Activated T-cell treated with anti-CD3 and anti-CD28 coated beads, Interleukin-2, amount 50 U/mL, for 24 hours (primary cell): ENCODE results near the gene RBM15.

Experiments used
- DNase-seq: peaks from one replicate; pipeline ENCODE4 v3.0.0-alpha.2; 2020
- H3K27ac Mint-ChIP-seq: 2 replicates; pipeline ENCODE4 v1.8.0; 2020; ENCODE audit warnings: mild to moderate bottlenecking, mixed read lengths
- H3K27me3 Mint-ChIP-seq: 2 replicates; pipeline ENCODE4 v1.8.0; 2020; ENCODE audit warnings: mixed read lengths
- H3K36me3 Mint-ChIP-seq: 2 replicates; pipeline ENCODE4 v1.8.0; 2020; ENCODE audit warnings: low read depth, mixed read lengths
- H3K4me1 Mint-ChIP-seq: 2 replicates; pipeline ENCODE4 v1.8.0; 2020; ENCODE audit warnings: low read depth, mixed read lengths
- H3K4me3 Mint-ChIP-seq: 2 replicates; pipeline ENCODE4 v1.8.0; 2020; ENCODE audit warnings: mild to moderate bottlenecking, moderate library complexity, mixed read lengths
- H3K9me3 Mint-ChIP-seq: 2 replicates; pipeline ENCODE4 v1.8.0; 2020; ENCODE audit warnings: mixed read lengths

Gene RBM15

GRCh38 chr1:110393691-110394492 is 54.7 kb downstream of the RBM15 start:
- DNase-seq = no peak
- Mint-ChIP-seq H3K27me3 (no peaks in the 10 kb centered on the region), H3K36me3 (peaks cover 38% of the 10 kb centered on the region), H3K9me3 (no peaks in the 10 kb centered on the region), H3K4me1 (peaks cover 5% of the 10 kb centered on the region), H3K4me3 (no peak overlapping the region), H3K27ac (no peak overlapping the region)

GRCh38 chr1:110394493-110394820 is 55.3 kb downstream of the RBM15 start:
- H3K9me3 Mint-ChIP-seq = no peaks in the 10 kb centered on the region
- H3K36me3 Mint-ChIP-seq = peaks cover 44% of the 10 kb centered on the region
- no peak for DNase-seq
- peaks cover 5% of the 10 kb centered on the region for H3K4me1 Mint-ChIP-seq
- no peak overlapping the region for H3K27ac Mint-ChIP-seq
- H3K27me3 Mint-ChIP-seq = no peaks in the 10 kb centered on the region
- no peak overlapping the region for H3K4me3 Mint-ChIP-seq
